HG02623 (cell line): Measurements from ENCODE around the gene SNAI3.

Source experiments
- ATAC-seq: cut with Tn5 transposase; IDR thresholded peaks from one replicate; pipeline ENCODE4 v1.9.1; 2021; ENCODE audit warnings: moderate library complexity; ENCODE audit not compliant: unreplicated experiment

Gene SNAI3

DNA sequence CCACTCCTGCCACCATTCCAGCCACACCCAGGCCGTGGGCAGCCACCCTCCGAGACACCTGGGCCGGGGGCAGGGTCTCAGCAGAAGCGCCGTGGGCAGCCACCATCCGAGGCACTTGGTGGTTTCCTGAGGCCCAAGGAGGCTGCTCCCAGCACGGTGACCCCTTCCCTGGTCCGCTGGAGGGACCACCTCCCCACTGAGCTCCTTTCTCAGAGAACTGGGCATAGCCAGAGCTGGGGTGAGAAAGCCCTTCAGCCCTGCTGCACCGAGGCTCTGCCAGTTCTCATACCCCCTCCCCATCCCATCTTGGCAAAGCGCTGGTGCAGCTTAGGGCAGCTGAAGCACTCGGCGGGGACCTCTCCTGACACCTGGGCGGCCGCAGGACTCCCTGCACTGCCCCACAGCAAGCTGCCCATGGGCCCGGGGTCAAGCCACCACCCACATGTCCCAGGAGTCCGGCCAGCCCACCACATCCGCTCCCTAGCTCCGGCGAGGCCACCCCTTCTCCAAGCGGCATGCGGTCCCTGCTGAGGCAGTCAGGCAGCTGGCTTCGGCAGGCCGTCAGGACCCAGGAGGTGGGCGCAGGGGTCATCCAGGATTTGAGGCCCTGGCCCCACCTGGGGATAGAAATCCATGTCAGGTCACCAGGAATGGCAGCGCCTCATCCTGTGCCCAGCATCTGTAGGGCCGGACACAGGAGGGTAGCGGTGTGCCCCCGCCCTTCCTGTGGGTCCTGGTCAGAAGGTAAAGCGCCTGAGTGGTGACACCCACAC is 34.1 kb downstream of the SNAI3 start:
- ATAC-seq, result no peak

DNA sequence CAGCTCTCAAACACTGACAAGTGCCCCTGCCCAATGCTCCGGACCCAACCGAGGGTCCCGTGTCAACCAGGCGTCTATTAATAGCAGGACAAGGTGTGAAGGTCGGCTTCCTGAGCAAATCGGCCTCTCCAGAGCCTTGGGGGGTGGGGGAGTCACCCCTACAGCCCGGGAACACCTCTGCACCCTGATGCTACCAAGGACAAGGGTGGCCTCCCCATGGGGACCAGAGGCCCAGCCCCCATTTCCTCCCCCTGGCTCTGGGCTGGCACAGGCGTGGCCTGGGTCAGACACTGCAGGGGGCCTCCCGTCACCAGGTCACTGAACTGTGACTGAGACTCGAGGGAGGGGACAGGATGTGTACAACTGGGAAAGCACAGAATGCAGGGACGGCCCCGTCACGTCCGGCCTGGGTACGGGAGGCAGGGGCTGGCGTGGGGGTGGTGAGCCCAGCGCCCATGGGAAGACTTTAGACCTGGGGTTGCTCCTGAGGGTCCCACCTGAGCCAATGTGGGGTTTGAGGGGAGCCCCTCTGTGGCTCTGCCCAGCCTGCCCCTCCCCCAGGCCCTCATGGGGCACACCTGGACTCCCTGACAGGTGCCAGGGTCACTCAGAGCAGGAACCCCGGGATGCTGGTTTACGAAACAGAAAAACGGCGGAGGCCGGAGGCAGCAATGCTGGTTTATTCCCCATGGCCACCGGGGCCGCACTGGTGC is 34.9 kb downstream of the SNAI3 start:
- ATAC-seq, result peak; percentile 64

DNA sequence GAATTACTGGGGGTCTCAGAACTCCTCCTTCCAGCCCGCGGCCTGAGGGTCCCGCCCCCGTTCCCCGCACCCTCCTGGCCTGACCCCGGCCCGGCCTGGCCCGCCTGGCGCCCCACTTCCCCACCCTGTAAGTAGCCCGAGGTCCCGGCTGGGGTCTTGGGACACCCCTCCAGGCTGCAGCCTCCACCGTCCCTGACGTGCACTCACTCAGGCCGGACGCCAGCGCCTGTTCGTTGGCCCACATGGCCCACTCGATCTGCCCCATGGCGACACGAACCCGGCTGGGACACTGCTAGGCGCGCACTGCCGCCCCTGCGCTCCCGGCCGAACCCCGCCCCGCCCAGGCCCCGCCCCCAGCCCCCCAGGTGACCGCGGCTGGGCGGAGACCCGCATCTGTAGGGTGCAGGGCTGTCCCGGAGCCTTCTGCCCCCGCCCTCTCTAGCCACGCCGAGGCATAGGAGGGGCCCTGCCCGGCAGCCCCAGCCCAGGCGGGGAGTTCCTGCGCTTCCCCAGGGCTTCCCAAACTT is 35.5 kb downstream of the SNAI3 start, which contains the start of gene CYBA:
TSS of gene CYBA (minus strand) at position 305 of the 527 bp plus-strand sequence. CDS start at position 265, 40 bp downstream.
- peak; percentile 55 for ATAC-seq

DNA sequence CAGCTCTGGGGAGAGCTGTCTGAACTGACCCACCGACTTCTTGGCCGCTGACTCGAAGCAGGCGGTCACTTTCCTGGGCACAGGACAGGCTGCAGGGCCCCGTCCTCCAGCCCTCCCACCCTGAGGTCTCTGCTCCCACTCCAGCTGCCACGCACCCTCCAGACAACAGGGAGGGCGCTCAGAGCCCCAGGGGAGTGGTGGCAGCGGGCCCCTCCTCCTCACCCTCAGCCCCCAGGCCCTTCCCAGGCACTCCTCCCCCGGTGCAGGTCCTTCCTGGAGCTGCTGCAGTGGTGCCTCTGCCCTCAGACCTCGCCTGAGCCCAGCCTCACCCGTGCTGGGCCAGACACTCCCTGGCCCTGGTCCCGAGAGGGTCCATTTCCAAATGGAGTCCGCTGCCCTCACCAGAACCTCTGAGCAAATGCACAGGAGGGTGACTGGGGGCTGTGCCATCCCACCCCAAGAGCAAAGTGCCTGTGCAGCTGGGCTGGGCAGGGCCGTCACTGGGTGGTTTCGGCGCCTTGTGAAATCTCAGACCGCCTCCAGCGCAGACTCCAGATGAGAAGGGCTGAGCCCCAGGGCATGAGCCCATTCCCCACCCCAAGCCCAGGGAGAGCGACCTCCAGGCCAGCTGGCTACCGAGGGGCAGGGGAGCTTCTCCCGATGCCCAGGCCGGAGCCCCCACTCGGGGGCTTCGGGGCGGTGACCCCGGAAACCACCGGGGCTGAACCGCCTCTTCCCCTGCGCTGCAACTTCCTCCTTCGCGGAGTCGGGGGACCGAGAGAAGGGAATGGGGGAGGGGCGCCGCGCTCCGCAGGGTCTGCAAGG is 36.2 kb downstream of the SNAI3 start:
- peak; percentile 6 for ATAC-seq

DNA sequence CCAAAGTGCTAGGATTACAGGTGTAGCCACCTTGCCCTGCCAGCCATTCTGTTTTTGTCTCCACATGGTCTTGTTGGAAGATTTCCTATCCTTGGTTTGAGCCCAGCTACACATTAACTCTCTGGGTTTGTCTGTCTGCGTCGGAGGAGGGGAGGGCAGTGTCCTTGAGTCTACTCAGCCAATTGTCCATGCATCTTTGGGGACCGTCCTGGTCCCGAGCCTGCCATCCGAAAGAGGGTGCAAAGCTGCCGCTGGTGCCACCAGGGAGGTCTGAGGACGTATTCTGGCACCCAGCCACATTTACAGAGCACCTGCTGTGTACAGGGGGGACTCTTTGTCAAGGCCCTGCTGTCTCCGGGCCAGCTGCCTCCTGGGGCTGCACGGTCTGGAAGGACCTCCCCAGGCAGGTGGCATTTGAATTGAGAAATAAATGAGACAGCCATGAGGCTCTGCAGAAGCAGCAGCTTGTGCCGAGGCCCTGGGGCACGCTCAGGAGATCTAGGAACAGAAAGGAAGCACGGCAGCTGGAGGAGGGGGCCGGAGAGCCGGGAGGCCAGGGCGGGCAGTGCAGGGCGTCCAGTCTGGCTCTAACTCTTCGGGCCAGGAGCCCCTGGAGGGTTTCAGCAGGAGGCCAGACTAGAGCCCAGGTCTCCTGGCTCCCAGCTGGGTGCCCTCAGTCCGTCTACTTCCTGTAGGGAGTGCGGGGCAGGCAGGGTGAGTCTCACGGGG is 36.9 kb downstream of the SNAI3 start:
- ATAC-seq, result no peak

DNA sequence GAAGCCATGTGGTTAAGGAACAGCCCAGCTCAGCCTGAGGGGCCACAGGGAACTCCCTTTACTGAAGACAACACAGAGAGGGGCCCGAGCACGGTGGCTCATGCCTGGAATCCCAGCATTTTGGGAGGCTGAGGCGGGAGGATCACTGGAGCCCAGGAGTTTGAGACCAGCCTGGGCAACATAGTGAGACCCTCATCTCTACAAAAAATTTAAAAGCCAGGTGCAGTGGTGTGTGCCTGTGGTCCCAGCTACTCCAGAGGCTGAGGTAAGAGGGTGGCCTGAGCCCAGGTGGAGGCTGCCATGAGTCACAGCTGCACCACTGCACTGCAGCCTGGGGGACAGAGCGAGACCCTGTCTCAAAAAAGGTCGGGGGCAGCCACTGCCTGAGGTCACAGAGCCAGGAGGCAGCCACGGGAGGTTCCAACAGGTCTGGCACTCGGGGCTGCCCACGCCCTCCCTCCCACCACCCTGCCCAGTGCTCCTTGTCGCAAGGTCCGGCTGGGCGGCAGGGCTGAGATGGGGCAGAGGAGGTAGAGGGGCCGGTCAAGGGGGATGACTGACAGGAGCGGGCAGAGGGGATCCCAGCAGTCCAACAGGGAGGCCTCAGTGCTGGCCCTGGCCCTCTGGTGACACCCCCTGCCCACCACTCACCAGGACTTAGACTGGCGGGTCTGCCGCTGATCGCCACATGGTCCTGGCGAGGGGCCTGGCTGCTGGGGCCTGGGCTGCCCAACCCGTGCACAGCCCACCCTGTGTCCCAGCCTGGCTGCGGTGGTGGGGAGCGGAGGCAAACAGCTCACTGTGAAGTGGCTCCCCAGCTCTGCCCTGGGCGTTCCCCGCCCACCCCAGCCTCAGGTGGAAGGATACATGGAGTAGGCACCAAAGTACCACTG is 38.9 kb downstream of the SNAI3 start:
- no peak for ATAC-seq

DNA sequence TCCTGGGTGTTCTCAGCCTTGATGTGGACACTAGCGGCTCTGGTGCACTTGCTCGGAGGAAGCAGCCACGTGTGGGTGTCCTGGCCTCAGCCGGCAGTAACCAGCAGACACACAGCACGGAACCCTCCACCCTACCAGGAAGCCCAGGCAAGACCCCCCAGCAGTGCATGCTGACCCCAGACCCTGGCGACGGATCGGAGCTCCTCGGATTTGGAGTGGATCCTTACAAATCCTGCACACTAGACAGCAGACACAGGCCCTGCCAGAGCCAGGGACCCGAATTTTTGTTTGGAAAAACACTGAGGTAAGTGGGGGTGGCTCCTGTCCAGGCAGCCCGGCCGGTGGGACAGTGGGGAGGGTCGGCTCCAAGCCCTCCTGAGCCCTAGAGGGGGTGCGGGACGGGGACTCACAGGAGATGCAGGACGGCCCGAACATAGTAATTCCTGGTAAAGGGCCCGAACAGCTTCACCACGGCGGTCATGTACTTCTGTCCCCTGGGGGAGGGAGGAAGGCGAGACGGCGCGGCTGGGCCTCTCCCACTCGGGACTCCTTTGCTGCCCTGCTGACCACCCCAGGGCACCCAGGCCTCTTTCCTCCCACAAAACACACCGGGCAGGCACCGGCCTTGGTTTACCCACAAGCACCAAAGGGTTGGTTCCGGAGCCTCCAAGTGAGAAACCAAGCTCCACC is 39.8 kb downstream of the SNAI3 start:
- no peak for ATAC-seq

DNA sequence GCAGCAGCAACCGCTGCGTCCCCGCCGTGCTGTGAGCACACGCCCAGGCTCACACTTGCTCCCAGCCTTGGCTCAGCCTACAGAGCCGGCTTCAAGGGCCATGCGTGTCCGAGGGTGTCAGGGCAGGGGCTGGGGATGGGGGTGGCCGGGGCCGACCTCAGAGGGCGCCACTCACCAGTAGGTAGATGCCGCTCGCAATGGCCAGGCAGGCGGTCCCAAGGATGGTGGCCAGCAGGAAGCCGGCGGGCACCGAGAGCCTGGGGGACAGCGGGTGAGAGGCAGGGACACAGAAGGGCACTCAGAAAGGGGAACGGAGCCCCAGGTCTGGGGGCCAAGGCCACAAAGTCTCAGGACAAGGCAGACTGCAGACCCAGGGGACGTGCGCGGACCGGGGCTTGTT is 40.4 kb downstream of the SNAI3 start:
- ATAC-seq, result no peak

DNA sequence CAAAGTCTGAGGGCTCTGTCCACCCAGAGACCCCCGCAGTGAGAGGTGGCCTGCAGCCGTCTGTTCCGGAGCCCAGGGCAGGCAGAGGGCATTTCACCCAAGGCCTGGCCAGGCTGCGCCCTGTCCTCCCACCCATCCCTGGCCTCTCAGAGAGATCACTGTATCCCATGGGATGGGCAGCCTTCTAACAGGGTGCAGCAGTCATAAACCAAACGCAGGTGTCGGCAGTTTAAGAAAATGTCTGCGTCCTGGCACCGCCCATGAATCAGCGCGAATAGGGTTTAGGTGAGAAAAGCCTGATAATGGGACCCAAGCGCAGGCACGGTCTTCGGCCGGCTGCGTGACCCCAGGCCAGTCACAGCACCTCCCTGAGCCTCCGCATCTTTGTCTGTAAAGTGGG is 40.9 kb downstream of the SNAI3 start:
- no peak for ATAC-seq

DNA sequence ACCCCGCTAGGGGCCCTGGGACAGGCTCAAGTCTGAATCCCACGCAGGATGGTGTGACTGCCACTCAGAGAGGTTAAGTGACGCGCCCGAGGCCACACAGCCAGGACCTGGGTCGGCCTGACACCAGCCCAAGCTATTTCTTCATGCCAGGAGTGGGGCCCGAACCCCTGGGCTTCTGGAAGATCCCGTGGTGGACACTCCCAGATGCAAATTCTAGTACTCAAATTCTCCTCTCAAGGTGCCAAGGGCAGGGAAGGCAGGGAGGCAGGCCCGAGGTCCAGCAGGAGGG is 42.7 kb downstream of the SNAI3 start:
- ATAC-seq, result no peak

DNA sequence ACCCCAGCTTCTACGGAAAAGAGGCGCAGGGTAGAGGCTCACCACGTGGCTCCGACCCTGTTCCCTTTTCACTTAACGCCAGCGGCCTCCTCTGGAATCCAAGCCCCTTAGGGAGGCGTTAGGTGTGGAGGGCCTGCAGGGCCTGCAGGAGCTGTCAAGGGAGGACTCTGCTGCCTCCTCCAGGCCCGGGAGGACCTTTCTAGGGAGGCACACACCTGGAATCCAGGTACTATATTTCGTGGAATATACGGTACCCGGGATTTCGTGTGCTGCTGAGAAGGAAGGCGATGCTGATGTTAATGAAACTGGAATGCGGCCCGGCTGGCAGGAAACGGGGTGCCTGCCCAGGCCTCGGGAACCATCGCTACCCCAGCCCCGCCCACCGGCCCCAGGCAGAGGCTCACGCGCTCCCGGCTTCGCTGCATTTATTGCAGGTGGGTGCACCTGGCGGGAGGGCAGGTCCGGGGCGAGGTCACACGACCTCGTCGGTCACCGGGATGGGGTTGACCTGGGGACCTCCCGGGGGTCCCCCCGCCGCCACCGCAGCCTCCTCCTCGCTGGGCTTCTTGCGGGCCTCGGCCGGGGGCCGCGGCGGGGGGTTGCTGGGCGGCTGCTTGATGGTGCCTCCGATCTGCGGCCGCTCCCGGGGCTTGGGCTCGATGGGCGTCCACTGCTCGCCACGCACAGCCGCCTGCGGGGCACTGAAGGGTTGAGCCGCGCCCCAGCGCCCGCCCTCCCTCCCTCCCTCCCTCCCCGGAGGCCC is 43.2 kb downstream of the SNAI3 start:
- ATAC-seq, result no peak

DNA sequence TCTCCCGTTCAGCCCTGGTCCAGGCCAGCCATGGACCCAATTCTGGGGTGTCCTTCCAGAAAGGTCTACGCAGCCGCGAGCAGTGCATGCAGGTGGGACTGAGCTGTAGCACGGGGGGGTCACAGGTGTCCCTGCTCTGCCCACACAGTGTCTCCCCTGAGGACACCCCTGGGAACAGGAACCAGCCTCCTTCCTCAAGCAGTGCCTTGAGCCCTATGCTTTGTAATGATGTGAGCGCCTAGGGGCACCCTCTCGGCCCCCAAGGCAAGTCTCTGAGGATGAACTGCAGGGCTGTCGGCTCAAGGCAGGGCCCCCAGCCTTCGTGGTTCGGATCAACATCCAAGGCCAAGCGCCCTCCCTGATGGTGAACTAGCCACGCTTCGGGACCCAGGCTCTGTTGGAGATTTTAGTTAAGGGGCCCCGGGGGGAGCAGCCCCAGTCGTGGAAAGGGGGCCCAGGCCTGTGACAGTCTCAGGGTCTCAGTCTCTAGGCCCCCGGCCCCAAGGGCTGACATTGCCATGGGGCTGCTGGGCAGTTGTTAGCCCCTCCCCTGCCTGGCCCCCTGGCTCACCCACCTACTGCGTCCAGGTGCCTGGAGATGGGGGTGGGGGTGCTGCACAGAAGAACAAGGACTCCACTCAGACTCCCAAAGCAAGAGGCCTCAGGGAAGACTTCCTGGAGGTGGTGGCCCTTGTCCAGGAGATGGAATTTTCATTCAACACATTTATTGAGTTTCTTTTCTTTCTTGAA is 45.6 kb downstream of the SNAI3 start:
- ATAC-seq, result no peak

DNA sequence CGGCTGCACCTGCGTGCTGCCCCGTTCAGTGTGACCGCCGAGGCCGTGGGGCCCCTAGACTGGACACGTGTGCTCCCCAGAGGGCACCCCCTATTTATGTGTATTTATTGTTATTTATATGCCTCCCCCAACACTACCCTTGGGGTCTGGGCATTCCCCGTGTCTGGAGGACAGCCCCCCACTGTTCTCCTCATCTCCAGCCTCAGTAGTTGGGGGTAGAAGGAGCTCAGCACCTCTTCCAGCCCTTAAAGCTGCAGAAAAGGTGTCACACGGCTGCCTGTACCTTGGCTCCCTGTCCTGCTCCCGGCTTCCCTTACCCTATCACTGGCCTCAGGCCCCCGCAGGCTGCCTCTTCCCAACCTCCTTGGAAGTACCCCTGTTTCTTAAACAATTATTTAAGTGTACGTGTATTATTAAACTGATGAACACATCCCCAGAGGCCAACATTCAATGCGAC is 46.2 kb downstream of the SNAI3 start:
- ATAC-seq, result no peak

DNA sequence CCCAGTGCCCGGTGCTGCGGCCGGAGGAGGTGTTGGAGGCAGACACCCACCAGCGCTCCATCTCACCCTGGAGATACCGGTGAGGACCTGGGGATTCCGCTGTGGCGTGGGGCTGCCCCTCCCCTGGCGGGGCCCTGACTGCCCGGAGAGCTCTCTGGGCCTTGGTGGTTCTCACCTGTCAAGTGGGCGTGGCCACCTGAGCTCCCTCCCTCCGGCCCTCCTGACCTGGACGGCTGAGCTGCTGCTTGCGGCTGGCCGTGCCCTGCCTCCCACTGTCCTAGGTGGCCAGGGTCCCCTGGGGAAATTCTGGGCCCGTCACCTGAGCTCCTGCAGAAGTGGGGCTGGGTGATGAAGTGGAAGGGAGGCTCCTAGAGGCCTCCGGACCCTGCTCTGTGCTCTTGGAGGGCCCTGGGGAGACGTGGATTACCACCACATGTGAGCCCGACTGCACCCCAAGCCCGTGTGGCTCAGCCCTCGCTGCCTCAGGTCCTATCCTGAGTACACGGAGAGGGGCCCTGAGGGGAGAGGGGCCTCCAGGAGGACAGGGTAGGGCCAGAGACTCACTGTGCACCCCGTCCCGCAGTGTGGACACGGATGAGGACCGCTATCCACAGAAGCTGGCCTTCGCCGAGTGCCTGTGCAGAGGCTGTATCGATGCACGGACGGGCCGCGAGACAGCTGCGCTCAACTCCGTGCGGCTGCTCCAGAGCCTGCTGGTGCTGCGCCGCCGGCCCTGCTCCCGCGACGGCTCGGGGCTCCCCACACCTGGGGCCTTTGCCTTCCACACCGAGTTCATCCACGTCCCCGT is 46.9 kb downstream of the SNAI3 start:
- ATAC-seq, result no peak

DNA sequence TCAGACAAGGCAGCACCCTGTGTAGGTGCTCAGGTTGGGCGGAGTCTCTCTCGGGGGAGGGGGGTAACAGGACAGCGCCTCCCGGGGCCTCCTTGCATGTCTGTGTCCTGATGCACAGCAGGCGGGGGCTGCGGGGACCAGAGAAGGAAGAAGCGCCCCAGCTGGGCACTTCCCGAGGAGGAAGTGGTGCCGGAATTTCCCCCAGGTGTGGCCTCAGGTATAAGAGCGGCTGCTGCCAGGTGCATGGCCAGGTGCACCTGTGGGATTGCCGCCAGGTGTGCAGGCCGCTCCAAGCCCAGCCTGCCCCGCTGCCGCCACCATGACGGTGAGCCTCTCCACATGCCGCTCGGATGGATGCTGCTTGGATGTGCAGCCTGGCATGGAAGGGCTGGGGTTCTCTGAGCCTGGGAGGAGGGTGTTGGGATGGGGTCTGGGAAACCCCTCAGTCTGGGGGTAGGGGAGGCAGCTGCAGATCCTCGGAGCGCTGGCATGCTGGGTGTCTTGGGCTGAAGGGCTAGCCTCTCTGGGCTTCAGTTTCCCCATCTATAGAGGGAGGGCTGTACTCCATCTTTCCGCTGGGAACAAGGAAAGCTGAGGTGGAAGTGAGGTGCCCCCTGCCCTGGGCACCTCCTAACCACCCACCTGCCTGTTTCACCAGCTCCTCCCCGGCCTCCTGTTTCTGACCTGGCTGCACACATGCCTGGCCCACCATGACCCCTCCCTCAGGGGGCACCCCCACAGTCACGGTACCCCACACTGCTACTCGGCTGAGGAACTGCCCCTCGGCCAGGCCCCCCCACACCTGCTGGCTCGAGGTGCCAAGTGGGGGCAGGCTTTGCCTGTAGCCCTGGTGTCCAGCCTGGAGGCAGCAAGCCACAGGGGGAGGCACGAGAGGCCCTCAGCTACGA is 47.7 kb downstream of the SNAI3 start, which contains the start of gene IL17C:
TSS of gene IL17C (plus strand) at position 250 of the 908 bp plus-strand sequence. CDS start at position 320, 70 bp downstream.
- no peak for ATAC-seq
